Measurements from ENCODE around the gene CHRNA5. TPM values are rescaled to one million over a fixed set of nuclear protein-coding genes. Genes with fewer than 3 reads are reported as not detected.
"Not testable (repeated sequence)": the region's sequence is repeated elsewhere in the genome, so short reads cannot be mapped to it uniquely, and the experiment has no call there.

CHRNA5 gene
- total RNA-seq, 4 donors from 2014 or later, result 0.84 to 3.0 (median 1.3) TPM

DNA sequence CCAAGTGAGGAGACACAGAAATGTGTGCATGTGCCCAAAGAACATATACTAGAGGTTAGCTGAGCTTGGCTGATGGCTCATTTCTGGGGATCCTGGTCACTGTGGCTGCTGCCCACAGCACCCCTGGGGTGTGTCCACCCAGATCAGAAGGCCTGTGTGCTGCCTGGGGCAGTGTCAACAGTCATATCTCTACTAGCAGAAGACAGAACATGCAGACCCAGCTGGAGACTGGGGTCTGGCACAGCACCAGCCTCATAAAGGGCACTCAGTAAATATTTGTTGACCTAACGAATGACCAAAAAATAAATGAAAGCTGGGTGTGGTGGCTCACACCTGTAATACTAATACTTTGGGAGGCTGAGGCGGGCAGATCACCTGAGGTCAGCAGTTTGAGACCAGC lies 39.1 kb downstream of the CHRNA5 start:
- H3K36me3 ChIP-seq, result no peaks in the 10 kb centered on the region
- TF ChIP-seq, protein P1, sequence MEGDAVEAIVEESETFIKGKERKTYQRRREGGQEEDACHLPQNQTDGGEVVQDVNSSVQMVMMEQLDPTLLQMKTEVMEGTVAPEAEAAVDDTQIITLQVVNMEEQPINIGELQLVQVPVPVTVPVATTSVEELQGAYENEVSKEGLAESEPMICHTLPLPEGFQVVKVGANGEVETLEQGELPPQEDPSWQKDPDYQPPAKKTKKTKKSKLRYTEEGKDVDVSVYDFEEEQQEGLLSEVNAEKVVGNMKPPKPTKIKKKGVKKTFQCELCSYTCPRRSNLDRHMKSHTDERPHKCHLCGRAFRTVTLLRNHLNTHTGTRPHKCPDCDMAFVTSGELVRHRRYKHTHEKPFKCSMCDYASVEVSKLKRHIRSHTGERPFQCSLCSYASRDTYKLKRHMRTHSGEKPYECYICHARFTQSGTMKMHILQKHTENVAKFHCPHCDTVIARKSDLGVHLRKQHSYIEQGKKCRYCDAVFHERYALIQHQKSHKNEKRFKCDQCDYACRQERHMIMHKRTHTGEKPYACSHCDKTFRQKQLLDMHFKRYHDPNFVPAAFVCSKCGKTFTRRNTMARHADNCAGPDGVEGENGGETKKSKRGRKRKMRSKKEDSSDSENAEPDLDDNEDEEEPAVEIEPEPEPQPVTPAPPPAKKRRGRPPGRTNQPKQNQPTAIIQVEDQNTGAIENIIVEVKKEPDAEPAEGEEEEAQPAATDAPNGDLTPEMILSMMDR (IDR thresholded peaks at IDR 0.05), result no peak
- no peak overlapping the region for H3K4me3 ChIP-seq
- no peaks in the 10 kb centered on the region for H3K27me3 ChIP-seq
- 91 to 100% methylated on average over 2 of the region's 2 CpGs for WGBS, 2 donors
- peaks cover 0 to 5% (median 0%) of the 10 kb centered on the region in 4 donors for H3K9me3 ChIP-seq
- H3K27ac ChIP-seq, result no peak overlapping the region
- no peak for DNase-seq (ENCODE audit: low spot score in 2 of 2)
- no peaks in the 10 kb centered on the region for H3K4me1 ChIP-seq

DNA sequence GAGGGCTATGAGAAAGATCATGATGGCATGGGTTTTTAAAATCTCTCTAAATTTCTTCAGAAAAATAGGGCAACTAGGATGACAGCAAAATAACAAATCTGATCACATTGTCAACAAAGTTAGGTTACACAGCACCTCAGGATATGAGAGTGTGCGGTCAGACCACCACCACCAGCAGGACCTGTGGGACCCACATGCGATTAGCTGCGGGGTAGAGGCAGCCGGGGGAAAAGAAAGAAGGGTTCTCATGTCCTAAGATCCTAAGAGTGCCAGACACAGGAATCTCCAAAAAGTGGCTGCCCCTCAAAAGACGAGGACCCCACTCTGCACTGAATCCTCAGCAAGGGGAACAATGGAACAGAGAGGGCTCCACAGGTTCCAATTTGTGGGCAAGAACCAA lies 39.9 kb downstream of the CHRNA5 start:
- peaks cover 0 to 5% (median 0%) of the 10 kb centered on the region in 4 donors for H3K9me3 ChIP-seq
- no peak for DNase-seq (ENCODE audit: low spot score in 2 of 2)
- H3K27ac ChIP-seq, result no peak overlapping the region
- H3K27me3 ChIP-seq, result no peaks in the 10 kb centered on the region
- 91 to 92% methylated on average over 5 of the region's 5 CpGs for WGBS, 2 donors
- no peak overlapping the region for H3K4me3 ChIP-seq
- no peaks in the 10 kb centered on the region for H3K4me1 ChIP-seq
- TF ChIP-seq EP300 (IDR thresholded peaks at IDR 0.05) (no peak), POLR2A (IDR thresholded peaks at IDR 0.05) (no peak)
- TF ChIP-seq, protein P1 (IDR thresholded peaks at IDR 0.05), result no peak
- H3K36me3 ChIP-seq, result no peaks in the 10 kb centered on the region

DNA sequence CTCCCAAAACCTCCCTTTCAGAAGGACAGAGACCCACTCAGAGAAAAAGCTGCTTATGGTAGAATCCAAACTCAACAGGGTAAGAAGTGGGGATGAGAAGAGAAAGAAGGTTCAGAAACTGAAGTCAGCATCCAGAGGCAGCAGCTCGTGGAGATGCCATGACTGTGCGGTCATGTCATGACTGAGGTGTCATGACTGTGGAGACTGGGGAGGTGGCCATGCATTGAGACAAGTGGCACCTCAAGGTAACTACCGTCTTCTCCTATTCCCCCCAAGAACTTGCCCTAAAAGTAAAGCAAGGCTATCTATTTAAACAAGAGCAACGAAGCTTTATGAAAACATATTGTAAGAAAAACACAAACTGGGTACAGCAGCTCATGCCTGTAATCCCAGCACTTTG lies 40.4 kb downstream of the CHRNA5 start:
- Histone ChIP-seq H3K27me3 (no peaks in the 10 kb centered on the region), H3K27ac (no peak overlapping the region), H3K36me3 (no peaks in the 10 kb centered on the region), H3K4me1 (no peaks in the 10 kb centered on the region), H3K4me3 (no peak overlapping the region), H3K9me3 (peaks cover 0 to 5% (median 0%) of the 10 kb centered on the region in 4 donors)
- TF ChIP-seq POLR2A (IDR thresholded peaks at IDR 0.05) (no peak), EP300 (IDR thresholded peaks at IDR 0.05) (no peak)
- TF ChIP-seq, protein P1 (IDR thresholded peaks at IDR 0.05), result no peak
- WGBS, 2 donors, result 86% methylated on average over 4 of the region's 4 CpGs
- DNase-seq (ENCODE audit: low spot score in 2 of 2), result no peak

DNA sequence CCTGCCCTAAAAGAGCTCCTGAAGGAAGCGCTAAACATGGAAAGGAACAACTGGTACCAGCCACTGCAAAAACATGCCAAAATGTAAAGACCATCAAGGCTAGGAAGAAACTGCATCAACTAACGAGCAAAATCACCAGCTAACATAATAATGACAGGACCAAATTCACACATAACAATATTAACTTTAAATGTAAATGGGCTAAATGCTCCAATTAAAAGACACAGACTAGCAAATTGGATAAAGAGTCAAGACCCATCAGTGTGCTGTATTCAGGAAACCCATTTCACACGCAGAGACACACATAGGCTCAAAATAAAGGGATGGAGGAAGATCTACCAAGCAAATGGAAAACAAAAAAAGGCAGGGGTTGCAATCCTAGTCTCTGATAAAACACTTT lies 44.2 kb downstream of the CHRNA5 start:
- 85 to 100% methylated on average over 3 of the region's 3 CpGs for WGBS, 2 donors
- not testable (repeated sequence) for H3K27me3 ChIP-seq; H3K27ac ChIP-seq; H3K36me3 ChIP-seq; H3K4me1 ChIP-seq; DNase-seq (ENCODE audit: low spot score in 2 of 2); H3K9me3 ChIP-seq; H3K4me3 ChIP-seq

DNA sequence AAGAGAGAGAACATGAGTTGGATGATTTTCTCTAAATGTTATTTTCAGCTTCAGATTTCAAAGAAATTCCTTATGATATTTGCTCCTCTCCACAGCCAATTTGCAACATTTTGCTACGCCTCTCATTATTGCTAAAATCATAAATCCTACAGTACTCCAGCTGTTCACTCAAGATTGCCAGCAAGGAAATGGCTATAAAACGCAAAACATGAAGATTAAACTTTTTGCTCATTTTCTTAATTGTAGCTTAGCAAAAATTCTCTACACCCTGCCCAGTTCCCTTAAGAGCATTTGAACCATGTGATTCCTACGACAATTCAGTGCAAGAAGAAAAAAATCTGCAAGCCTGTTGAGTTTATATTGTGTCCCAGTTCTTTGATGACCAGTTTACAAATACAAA lies 48.7 kb downstream of the CHRNA5 start:
- Histone ChIP-seq H3K36me3 (no peaks in the 10 kb centered on the region), H3K27ac (no peak overlapping the region), H3K27me3 (peaks cover 0 to 4% of the 10 kb centered on the region in 2 donors), H3K4me1 (peaks cover 0 to 6% (median 0%) of the 10 kb centered on the region in 4 donors), H3K4me3 (no peak overlapping the region), H3K9me3 (no peaks in the 10 kb centered on the region)
- TF ChIP-seq POLR2A (IDR thresholded peaks at IDR 0.05) (no peak), EP300 (IDR thresholded peaks at IDR 0.05) (no peak)
- TF ChIP-seq, protein P1 (IDR thresholded peaks at IDR 0.05), result no peak
- WGBS, 2 donors, result 50 to 51% methylated on average over 3 of the region's 3 CpGs
- no peak for DNase-seq (ENCODE audit: low spot score in 2 of 2)

DNA sequence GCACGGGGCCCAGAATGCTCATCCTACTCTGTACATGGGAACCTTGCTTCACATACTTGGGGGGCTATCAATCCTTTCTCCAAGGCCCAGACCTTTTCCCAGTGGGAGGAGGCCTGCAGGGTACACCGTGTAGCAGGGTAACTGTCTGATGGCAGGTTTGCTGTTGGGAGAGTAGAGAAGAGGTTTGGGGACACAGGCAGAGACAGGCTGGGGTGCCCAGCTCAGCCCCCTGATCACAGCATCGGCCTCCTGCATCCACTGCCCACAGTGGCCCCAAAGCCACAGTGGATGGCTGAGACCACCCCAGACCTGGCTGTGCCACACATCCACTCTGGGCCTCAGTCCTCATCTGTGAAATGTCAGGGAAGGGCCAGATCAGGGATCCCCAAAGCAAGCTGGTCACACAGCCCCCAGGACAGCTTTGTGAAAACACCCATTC lies 49.9 kb downstream of the CHRNA5 start:
- TF ChIP-seq POLR2A (IDR thresholded peaks at IDR 0.05), result no peak
- no peak for TF ChIP-seq EP300 (IDR thresholded peaks at IDR 0.05)
- TF ChIP-seq, protein P1 (IDR thresholded peaks at IDR 0.05), result no peak
- Histone ChIP-seq H3K4me3 (no peak overlapping the region), H3K9me3 (no peaks in the 10 kb centered on the region), H3K36me3 (no peaks in the 10 kb centered on the region), H3K27me3 (peaks cover 0 to 16% of the 10 kb centered on the region in 2 donors), H3K27ac (no peak overlapping the region), H3K4me1 (peaks cover 0 to 11% (median 4%) of the 10 kb centered on the region in 4 donors)
- no peak for DNase-seq (ENCODE audit: low spot score in 2 of 2)
- 63 to 83% methylated on average over 3 of the region's 3 CpGs for WGBS, 2 donors
